ENCODE measurements around the gene FYN.

DNA sequence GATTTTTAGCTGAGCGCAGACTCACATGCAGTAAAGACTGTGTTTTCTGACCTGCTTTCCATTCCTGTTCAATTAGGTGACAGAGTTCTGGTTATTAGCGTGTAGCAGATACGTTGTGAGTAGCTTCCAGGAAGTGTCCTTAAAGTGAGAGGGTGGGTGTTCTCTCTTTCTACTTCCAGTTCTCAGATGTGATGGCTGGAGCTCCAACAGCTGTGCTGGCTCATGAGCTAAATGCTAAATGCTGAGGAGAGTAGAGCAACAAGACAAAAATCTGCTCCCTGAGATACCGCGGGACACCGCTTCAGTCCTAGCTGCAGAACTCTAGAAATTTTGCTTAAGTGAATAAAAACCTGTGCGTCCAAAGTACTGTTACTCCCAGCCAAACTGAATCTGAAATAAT, 38.2 kb upstream of the FYN start:
- TF ChIP-seq, protein P1, sequence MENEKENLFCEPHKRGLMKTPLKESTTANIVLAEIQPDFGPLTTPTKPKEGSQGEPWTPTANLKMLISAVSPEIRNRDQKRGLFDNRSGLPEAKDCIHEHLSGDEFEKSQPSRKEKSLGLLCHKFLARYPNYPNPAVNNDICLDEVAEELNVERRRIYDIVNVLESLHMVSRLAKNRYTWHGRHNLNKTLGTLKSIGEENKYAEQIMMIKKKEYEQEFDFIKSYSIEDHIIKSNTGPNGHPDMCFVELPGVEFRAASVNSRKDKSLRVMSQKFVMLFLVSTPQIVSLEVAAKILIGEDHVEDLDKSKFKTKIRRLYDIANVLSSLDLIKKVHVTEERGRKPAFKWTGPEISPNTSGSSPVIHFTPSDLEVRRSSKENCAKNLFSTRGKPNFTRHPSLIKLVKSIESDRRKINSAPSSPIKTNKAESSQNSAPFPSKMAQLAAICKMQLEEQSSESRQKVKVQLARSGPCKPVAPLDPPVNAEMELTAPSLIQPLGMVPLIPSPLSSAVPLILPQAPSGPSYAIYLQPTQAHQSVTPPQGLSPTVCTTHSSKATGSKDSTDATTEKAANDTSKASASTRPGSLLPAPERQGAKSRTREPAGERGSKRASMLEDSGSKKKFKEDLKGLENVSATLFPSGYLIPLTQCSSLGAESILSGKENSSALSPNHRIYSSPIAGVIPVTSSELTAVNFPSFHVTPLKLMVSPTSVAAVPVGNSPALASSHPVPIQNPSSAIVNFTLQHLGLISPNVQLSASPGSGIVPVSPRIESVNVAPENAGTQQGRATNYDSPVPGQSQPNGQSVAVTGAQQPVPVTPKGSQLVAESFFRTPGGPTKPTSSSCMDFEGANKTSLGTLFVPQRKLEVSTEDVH (IDR thresholded peaks at IDR 0.05; ENCODE audit: low read depth, partially characterized antibody), result no peak
- TF ChIP-seq MXI1 (IDR thresholded peaks at IDR 0.05; ENCODE audit: low read depth, low read length), result no peak
- TF ChIP-seq POLR2AphosphoS2 (IDR thresholded peaks at IDR 0.05; ENCODE audit: low read depth, low read length), result no peak
- TF ChIP-seq, protein P2, sequence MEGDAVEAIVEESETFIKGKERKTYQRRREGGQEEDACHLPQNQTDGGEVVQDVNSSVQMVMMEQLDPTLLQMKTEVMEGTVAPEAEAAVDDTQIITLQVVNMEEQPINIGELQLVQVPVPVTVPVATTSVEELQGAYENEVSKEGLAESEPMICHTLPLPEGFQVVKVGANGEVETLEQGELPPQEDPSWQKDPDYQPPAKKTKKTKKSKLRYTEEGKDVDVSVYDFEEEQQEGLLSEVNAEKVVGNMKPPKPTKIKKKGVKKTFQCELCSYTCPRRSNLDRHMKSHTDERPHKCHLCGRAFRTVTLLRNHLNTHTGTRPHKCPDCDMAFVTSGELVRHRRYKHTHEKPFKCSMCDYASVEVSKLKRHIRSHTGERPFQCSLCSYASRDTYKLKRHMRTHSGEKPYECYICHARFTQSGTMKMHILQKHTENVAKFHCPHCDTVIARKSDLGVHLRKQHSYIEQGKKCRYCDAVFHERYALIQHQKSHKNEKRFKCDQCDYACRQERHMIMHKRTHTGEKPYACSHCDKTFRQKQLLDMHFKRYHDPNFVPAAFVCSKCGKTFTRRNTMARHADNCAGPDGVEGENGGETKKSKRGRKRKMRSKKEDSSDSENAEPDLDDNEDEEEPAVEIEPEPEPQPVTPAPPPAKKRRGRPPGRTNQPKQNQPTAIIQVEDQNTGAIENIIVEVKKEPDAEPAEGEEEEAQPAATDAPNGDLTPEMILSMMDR (IDR thresholded peaks at IDR 0.05 in 2 of 3, conservative IDR thresholded peaks at IDR 0.05 in 1 of 3; ENCODE audit: control insufficient read depth in 2 of 3, extremely low read depth in 1 of 3, insufficient read depth in 1 of 3, low read depth in 3 of 3, low read length in 3 of 3), result no peak
- no peak for TF ChIP-seq POLR2A (IDR thresholded peaks at IDR 0.05; ENCODE audit: low read depth, low read length)
- TF ChIP-seq, protein P3, sequence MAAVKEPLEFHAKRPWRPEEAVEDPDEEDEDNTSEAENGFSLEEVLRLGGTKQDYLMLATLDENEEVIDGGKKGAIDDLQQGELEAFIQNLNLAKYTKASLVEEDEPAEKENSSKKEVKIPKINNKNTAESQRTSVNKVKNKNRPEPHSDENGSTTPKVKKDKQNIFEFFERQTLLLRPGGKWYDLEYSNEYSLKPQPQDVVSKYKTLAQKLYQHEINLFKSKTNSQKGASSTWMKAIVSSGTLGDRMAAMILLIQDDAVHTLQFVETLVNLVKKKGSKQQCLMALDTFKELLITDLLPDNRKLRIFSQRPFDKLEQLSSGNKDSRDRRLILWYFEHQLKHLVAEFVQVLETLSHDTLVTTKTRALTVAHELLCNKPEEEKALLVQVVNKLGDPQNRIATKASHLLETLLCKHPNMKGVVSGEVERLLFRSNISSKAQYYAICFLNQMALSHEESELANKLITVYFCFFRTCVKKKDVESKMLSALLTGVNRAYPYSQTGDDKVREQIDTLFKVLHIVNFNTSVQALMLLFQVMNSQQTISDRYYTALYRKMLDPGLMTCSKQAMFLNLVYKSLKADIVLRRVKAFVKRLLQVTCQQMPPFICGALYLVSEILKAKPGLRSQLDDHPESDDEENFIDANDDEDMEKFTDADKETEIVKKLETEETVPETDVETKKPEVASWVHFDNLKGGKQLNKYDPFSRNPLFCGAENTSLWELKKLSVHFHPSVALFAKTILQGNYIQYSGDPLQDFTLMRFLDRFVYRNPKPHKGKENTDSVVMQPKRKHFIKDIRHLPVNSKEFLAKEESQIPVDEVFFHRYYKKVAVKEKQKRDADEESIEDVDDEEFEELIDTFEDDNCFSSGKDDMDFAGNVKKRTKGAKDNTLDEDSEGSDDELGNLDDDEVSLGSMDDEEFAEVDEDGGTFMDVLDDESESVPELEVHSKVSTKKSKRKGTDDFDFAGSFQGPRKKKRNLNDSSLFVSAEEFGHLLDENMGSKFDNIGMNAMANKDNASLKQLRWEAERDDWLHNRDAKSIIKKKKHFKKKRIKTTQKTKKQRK (IDR thresholded peaks at IDR 0.05; ENCODE audit: low read depth, low read length), result no peak
- no peak for TF ChIP-seq SMAD1 (IDR thresholded peaks at IDR 0.05; ENCODE audit: low read depth, partially characterized antibody)
- TF ChIP-seq ZSCAN29 (IDR thresholded peaks at IDR 0.05), result no peak
